Heart left ventricle (tissue), 16 donors: ENCODE results near the gene SPSB1. TPM values are rescaled to one million over a fixed set of nuclear protein-coding genes. Genes with fewer than 3 reads are reported as not detected.

Source experiments
- ATAC-seq, 4 donors: fragments of 200-7000 bp; cut with Tn5 transposase; one replicate each; pipeline ENCODE4 v1.9.1; 2020 to 2022; ENCODE audit warnings: moderate library complexity in 4 of 4, mild to moderate bottlenecking in 3 of 4, moderate number of reproducible peaks in 1 of 4
- DNase-seq, 5 donors: peaks; one replicate each; pipeline ENCODE4 v3.0.0-alpha.2; 2020
- H3K27ac ChIP-seq, 12 donors: fragments of 200-600 bp; sonication (generic) in 4 of 12; one replicate each; pipeline versions ENCODE4 v1.5.0 to v1.8.0; 2016 to 2022; ENCODE audit warnings: mild to moderate bottlenecking in 2 of 12
- H3K27me3 ChIP-seq, 9 donors: fragments of 200-600 bp; sonication (generic) in 2 of 9; one replicate each; pipeline versions ENCODE4 v1.5.1 to v1.8.0; 2016 to 2022; ENCODE audit warnings: mild to moderate bottlenecking in 3 of 9
- H3K36me3 ChIP-seq, 9 donors: fragments of 200-600 bp; sonication (generic) in 2 of 9; one replicate each; pipeline versions ENCODE4 v1.5.0 to v1.8.0; 2018 to 2022; ENCODE audit warnings: mild to moderate bottlenecking in 2 of 9
- H3K4me1 ChIP-seq, 12 donors: fragments of 200-600 bp; sonication (generic) in 4 of 12; one replicate each; pipeline versions ENCODE4 v1.5.0 to v1.8.0; 2016 to 2022; ENCODE audit warnings: mild to moderate bottlenecking in 3 of 12
- H3K4me3 ChIP-seq, 12 donors: fragments of 200-600 bp; sonication (generic) in 4 of 12; one replicate each; pipeline versions ENCODE4 v1.5.0 to v1.8.0; 2017 to 2022; ENCODE audit warnings: mild to moderate bottlenecking in 9 of 12, moderate library complexity in 4 of 12
- H3K9me3 ChIP-seq, 12 donors: fragments of 200-600 bp; sonication (generic) in 4 of 12; one replicate each; pipeline versions ENCODE4 v1.5.0 to v1.8.0; 2016 to 2022; ENCODE audit warnings: mild to moderate bottlenecking in 1 of 12
- POLR2A ChIP-seq, 2 donors: fragments of 450-650 bp; IDR thresholded peaks; one replicate each; pipeline ENCODE4 v1.6.1; 2017; ENCODE audit warnings: antibody characterized with exemption in 2 of 2, mild to moderate bottlenecking in 2 of 2, moderate library complexity in 2 of 2
- WGBS, 4 donors: extraction: QIAGEN DNeasy Blood & Tissue Kit in 2 of 4; methylation state at CpG; one replicate each; pipeline versions ENCODE4 v1.1.5 to v1.1.7; 2013 to 2018; 5-methylcytosine and 5-hydroxymethylcytosine counted together
- intact Hi-C, 10 donors: fragments of 100-400 bp; cut with DNase I; formaldehyde crosslinking; loops; one replicate each; pipeline versions ENCODE4 v1.11.1 to v1.14.2; 2022
- polyA plus RNA-seq, 2 donors: library from polyadenylated mRNA; stranded (reverse); fragments of 200-250 nt; gene quantifications; one replicate each; pipeline ENCODE4 v1.2.3, GENCODE V29; 2013
- total RNA-seq, 9 donors: library from RNA; depleted of rRNA in 2 of 9; stranded (reverse); fragments of >200 nt in 2 of 9; fragmentation: NEBNext Ultra II Directional in 3 of 9; extraction: Animal tissue kit (Norgen Biotek cat#: 25700) in 3 of 9; gene quantifications; one replicate each; pipeline versions ENCODE4 v1.1.0 to v1.2.4, GENCODE V29; 2016 to 2023
- TF ChIP-seq, protein P1 (sequence below), 12 donors: fragments of 200-600 bp; sonication (generic) in 4 of 12; IDR thresholded peaks; one replicate each; pipeline versions ENCODE4 v1.5.0 to v1.8.0; 2018 to 2022; ENCODE audit warnings: antibody characterized with exemption in 12 of 12, mild to moderate bottlenecking in 5 of 12
- donor health status: ischemic (EF 13 %, LVEDD 7.1; RV severe dilation, severe dysfunction).
- donor health status: healthy with polysubstance abuse.
- donor health status: DM: no; HTN: yes; CAD: no.
- donor health status: DM: no; HTN: no; CAD: no.
- donor health status: ischemic (EF 25% LVEDD 6.9; RV normal size, moderate dysfunction).
- donor health status: ischemic (EF 25% LVEDD 5.7; RV mildly dilated, moderate dysfunction).
- donor health status: healthy.
- donor health status: DM: yes; HTN: yes; CAD: no.
- donor health status: ischemic (EF 35%, LVEDD 5.7; RV mildly dilated, moderate dysfunction).
- donor health status: nonischemic (EF 11% LVEDD 7.7; RV severe dilation, severe dysfunction).
- donor health status: DM: yes; HTN: yes; CAD: no.
- donor health status: PGD.
- donor health status: ischemic (EF 29% LVEDD 5.4; RV normal size, mild dysfunction).
- donor health status: nonischemic (EF 23%, LVEDD 6.1; RV moderate dilation, normal function).

The SPSB1 gene
- total and polyA plus RNA-seq, 11 donors = 7.0 to 27.2 (median 9.2) TPM

- intact Hi-C loops = no loop called here
- Histone ChIP-seq H3K4me3 (no peak overlapping the region), H3K27me3 (no peaks in the 10 kb centered on the region), H3K9me3 (no peaks in the 10 kb centered on the region), H3K36me3 (peaks cover 0 to 14% (median 9%) of the 10 kb centered on the region in 9 donors), H3K4me1 (peaks cover 8 to 66% (median 49%) of the 10 kb centered on the region in 12 donors), H3K27ac (peak overlapping the region; percentile 3 to 88 (median 74))
- ATAC-seq = no peak
- no peak for DNase-seq
- no peak for TF ChIP-seq POLR2A (IDR thresholded peaks at IDR 0.05)
- TF ChIP-seq, protein P1, sequence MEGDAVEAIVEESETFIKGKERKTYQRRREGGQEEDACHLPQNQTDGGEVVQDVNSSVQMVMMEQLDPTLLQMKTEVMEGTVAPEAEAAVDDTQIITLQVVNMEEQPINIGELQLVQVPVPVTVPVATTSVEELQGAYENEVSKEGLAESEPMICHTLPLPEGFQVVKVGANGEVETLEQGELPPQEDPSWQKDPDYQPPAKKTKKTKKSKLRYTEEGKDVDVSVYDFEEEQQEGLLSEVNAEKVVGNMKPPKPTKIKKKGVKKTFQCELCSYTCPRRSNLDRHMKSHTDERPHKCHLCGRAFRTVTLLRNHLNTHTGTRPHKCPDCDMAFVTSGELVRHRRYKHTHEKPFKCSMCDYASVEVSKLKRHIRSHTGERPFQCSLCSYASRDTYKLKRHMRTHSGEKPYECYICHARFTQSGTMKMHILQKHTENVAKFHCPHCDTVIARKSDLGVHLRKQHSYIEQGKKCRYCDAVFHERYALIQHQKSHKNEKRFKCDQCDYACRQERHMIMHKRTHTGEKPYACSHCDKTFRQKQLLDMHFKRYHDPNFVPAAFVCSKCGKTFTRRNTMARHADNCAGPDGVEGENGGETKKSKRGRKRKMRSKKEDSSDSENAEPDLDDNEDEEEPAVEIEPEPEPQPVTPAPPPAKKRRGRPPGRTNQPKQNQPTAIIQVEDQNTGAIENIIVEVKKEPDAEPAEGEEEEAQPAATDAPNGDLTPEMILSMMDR (IDR thresholded peaks at IDR 0.05) = no peak
- WGBS, 4 donors = 51 to 56% (median 54%) methylated on average over 8 of the region's 8 CpGs
These were observed 39.7 kb upstream of the SPSB1 start for GRCh38 chr1:9253004-9253403.

DNA sequence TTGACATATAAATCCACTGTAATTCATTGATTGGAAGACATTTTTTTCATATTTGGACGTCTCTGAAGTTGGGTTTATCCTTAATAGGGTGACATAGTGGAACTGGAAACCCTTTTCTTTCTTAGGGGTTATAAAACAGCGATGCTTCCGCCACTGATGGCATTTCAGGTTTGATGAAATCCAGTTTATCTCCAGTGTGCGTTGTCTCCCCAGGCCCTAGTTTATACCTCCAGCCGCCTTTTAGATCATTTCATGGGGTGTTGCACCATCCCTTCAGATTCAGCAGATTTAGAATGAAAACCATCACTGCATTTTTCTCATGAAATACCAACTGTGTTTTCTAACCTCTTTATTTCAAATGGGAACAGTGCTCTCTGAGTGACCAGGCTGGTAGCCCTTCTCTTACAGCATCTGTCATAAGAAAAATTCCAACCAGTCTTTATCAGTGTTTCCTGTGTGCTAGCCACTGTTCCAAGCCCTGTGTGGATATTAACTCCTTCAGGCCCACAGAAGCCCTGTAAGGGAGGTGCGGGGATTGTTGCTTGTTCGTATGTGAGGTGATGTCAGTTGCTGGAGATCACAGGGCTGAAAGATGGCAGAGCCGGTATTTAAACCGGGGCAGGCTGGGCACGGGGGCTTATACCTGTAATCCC, 39.1 kb upstream of the SPSB1 start:
- DNase-seq = no peak
- 46 to 55% (median 52%) methylated on average over 10 of the region's 10 CpGs for WGBS, 4 donors

DNA sequence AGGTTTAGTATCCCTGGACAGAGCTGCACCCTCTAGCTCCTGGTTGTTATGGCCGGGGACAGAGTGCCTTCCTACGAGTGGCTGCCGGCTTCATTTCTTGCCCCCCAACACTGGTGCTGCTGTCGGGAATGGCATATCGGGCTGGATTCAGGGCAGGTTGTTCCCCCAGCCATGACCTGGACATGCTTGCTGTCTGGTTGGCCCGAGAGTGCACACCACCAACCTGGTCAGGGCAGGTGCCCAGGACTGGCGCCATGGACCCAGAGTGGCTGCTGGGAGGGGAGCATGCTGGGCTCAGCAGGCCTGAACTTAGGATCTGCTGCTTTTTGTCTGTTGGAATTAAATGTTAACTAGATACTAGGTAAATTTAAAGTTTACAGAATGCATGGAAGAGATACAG, 36.4 kb upstream of the SPSB1 start:
- TF ChIP-seq, protein P1 (IDR thresholded peaks at IDR 0.05) = no peak
- no peak for TF ChIP-seq POLR2A (IDR thresholded peaks at IDR 0.05)
- peaks cover 0 to 9% (median 4%) of the 10 kb centered on the region in 9 donors for H3K36me3 ChIP-seq
- H3K9me3 ChIP-seq = no peaks in the 10 kb centered on the region
- no peak overlapping the region for H3K4me3 ChIP-seq
- 89 to 95% (median 92%) methylated on average over 7 of the region's 7 CpGs for WGBS, 4 donors
- ATAC-seq (no peak), DNase-seq (no peak)
- H3K4me1 ChIP-seq = peaks cover 0 to 35% (median 22%) of the 10 kb centered on the region in 12 donors
- no peak overlapping the region for H3K27ac ChIP-seq
- intact Hi-C loops = no loop called here
- H3K27me3 ChIP-seq = no peaks in the 10 kb centered on the region

More for the DNA sequence above, 39.1 kb upstream of the SPSB1 start:
- H3K27ac ChIP-seq = peak overlapping the region; percentile 13 to 88 (median 74)
- H3K9me3 ChIP-seq = no peaks in the 10 kb centered on the region
- H3K36me3 ChIP-seq = peaks cover 0 to 12% (median 6%) of the 10 kb centered on the region in 9 donors
- no peak for TF ChIP-seq POLR2A (IDR thresholded peaks at IDR 0.05)
- TF ChIP-seq, protein P1 (IDR thresholded peaks at IDR 0.05) = no peak
- no peak overlapping the region for H3K4me3 ChIP-seq
- H3K27me3 ChIP-seq = no peaks in the 10 kb centered on the region
- peaks cover 8 to 62% (median 46%) of the 10 kb centered on the region in 12 donors for H3K4me1 ChIP-seq
- peak; percentile 18 to 43 (median 32) for ATAC-seq
- intact Hi-C loops = no loop called here

- H3K27ac ChIP-seq = no peak overlapping the region
- ATAC-seq (no peak), DNase-seq (no peak)
- TF ChIP-seq, protein P1 (IDR thresholded peaks at IDR 0.05) = no peak
- TF ChIP-seq POLR2A (IDR thresholded peaks at IDR 0.05) = no peak
- no peaks in the 10 kb centered on the region for H3K9me3 ChIP-seq
- peaks cover 0 to 20% (median 10%) of the 10 kb centered on the region in 12 donors for H3K4me1 ChIP-seq
- H3K27me3 ChIP-seq = no peaks in the 10 kb centered on the region
- 93 to 96% (median 95%) methylated on average over 21 to 22 of the region's 22 CpGs for WGBS, 4 donors
- peaks cover 0 to 22% (median 15%) of the 10 kb centered on the region in 9 donors for H3K36me3 ChIP-seq
- H3K4me3 ChIP-seq = no peak overlapping the region
- intact Hi-C loops = no loop called here
These were observed 34.8 kb upstream of the SPSB1 start for GRCh38 chr1:9257851-9258250.
